Body of pancreas (tissue), 4 donors: ENCODE results near the gene PTPRH. TPM values are rescaled to one million over a fixed set of nuclear protein-coding genes. Genes with fewer than 3 reads are reported as not detected.

ENCODE experiments used
- ATAC-seq: fragments of 150-250 bp; one replicate; pipeline ENCODE4 v1.9.1; 2016
- DNase-seq, 4 donors: peaks; one replicate each; pipeline ENCODE4 v3.0.0-alpha.2; 2019
- H3K27ac ChIP-seq, 4 donors: fragments of 200-600 bp; sonication (generic); 1 replicate in 3 of 4; 2 replicates in 1 of 4; pipeline versions ENCODE4 v1.5.1 to v1.6.1; 2016 to 2019; ENCODE audit warnings: mild to moderate bottlenecking in 1 of 4, mixed read lengths in 1 of 4, moderate library complexity in 1 of 4
- H3K27me3 ChIP-seq, 2 donors: fragments of 200-600 bp; sonication (generic); one replicate each; pipeline ENCODE4 v1.6.0; 2016; ENCODE audit warnings: mild to moderate bottlenecking in 1 of 2
- H3K36me3 ChIP-seq, 2 donors: fragments of 200-600 bp; sonication (generic); replicated peaks in 1 of 2; 2 replicates each; pipeline ENCODE4 v1.5.1; 2016; ENCODE audit warnings: low read depth in 2 of 2; ENCODE audit not compliant: insufficient read depth in 1 of 2
- H3K4me1 ChIP-seq: fragments of 200-600 bp; sonication (generic); one replicate; pipeline ENCODE4 v1.6.0; 2016
- H3K4me3 ChIP-seq, 2 donors: fragments of 200-600 bp; sonication (generic); 1 replicate in 1 of 2; 2 replicates in 1 of 2; pipeline ENCODE4 v1.5.1; 2016 to 2019
- H3K9me3 ChIP-seq, 3 donors: fragments of 200-600 bp; sonication (generic); 1 replicate in 2 of 3; 2 replicates in 1 of 3; pipeline ENCODE4 v1.5.1; 2016
- CTCF ChIP-seq, 7 experiments: fragments of 450-650 bp in 4 of 7; fragments of 200-600 bp in 3 of 7; sonication (generic) in 3 of 7; IDR thresholded peaks; one replicate each; pipeline ENCODE4 v1.5.1; 2016 to 2019; ENCODE audit warnings: antibody characterized with exemption in 7 of 7
- POLR2A ChIP-seq, 3 donors: fragments of 450-650 bp; IDR thresholded peaks; one replicate each; pipeline ENCODE4 v1.6.1; 2016; ENCODE audit warnings: antibody characterized with exemption in 3 of 3, mild to moderate bottlenecking in 2 of 3
- WGBS, 2 donors: methylation state at CpG; one replicate each; pipeline ENCODE4 v1.1.5; 2017; 5-methylcytosine and 5-hydroxymethylcytosine counted together
- intact Hi-C: fragments of 100-400 bp; cut with DNase I; formaldehyde crosslinking; loops from one replicate; pipeline ENCODE4 v1.15.1; 2023
- total RNA-seq, 2 donors: library from RNA; depleted of rRNA; stranded (reverse); fragments of >200 nt; gene quantifications; one replicate each; pipeline ENCODE4 v1.1.0, GENCODE V29; 2016

Gene PTPRH
- total RNA-seq, 2 donors from 2014 or later = 14.8 to 15.8 TPM

GRCh38 chr19:55240713-55241020 is 31.4 kb upstream of the PTPRH start:
- H3K27ac ChIP-seq = no peak overlapping the region
- WGBS, 2 donors = 87 to 93% methylated on average over 5 to 6 of the region's 6 CpGs
- H3K4me1 ChIP-seq = no peaks in the 10 kb centered on the region
- no peak for ATAC-seq
- no peaks in the 10 kb centered on the region for H3K27me3 ChIP-seq
- no peaks in the 10 kb centered on the region for H3K9me3 ChIP-seq
- TF ChIP-seq CTCF (IDR thresholded peaks at IDR 0.05) (no peak), POLR2A (IDR thresholded peaks at IDR 0.05) (no peak)
- H3K36me3 ChIP-seq = peaks cover 37 to 55% of the 10 kb centered on the region in 2 donors
- no peak for DNase-seq
- intact Hi-C loops = no loop called here
- H3K4me3 ChIP-seq = no peak overlapping the region

GRCh38 chr19:55239004-55239403 is 29.7 kb upstream of the PTPRH start:
- Histone ChIP-seq H3K27ac (no peak overlapping the region), H3K9me3 (no peaks in the 10 kb centered on the region), H3K4me3 (no peak overlapping the region), H3K36me3 (peaks cover 30 to 49% of the 10 kb centered on the region in 2 donors), H3K27me3 (no peaks in the 10 kb centered on the region), H3K4me1 (no peaks in the 10 kb centered on the region)
- ATAC-seq (no peak), DNase-seq (no peak)
- intact Hi-C loops = no loop called here
- 90 to 94% methylated on average over 5 to 12 of the region's 12 CpGs for WGBS, 2 donors
- TF ChIP-seq POLR2A (IDR thresholded peaks at IDR 0.05) (no peak), CTCF (IDR thresholded peaks at IDR 0.05) (no peak)

- Histone ChIP-seq H3K9me3 (no peaks in the 10 kb centered on the region), H3K36me3 (peaks cover 30 to 49% of the 10 kb centered on the region in 2 donors), H3K27ac (no peak overlapping the region), H3K27me3 (no peaks in the 10 kb centered on the region), H3K4me1 (no peaks in the 10 kb centered on the region), H3K4me3 (no peak overlapping the region)
- no peak for DNase-seq
- intact Hi-C loops = no loop called here
- 97 to 98% methylated on average over 6 to 7 of the region's 8 CpGs for WGBS, 2 donors
- no peak for ATAC-seq
- TF ChIP-seq CTCF (IDR thresholded peaks at IDR 0.05) (no peak), POLR2A (IDR thresholded peaks at IDR 0.05) (no peak)
These were observed 28.7 kb upstream of the PTPRH start for GRCh38 chr19:55238030-55238429.

- no peak overlapping the region for H3K27ac ChIP-seq
- H3K4me1 ChIP-seq = no peaks in the 10 kb centered on the region
- TF ChIP-seq POLR2A (IDR thresholded peaks at IDR 0.05) (no peak), CTCF (IDR thresholded peaks at IDR 0.05) (no peak)
- peaks cover 4 to 39% of the 10 kb centered on the region in 2 donors for H3K36me3 ChIP-seq
- H3K27me3 ChIP-seq = no peaks in the 10 kb centered on the region
- no peak overlapping the region for H3K4me3 ChIP-seq
- WGBS, 2 donors = 78 to 80% methylated on average over 5 of the region's 5 CpGs
- DNase-seq = no peak
- intact Hi-C loops = no loop called here
- no peak for ATAC-seq
- H3K9me3 ChIP-seq = no peaks in the 10 kb centered on the region
These were observed 23.7 kb upstream of the PTPRH start for GRCh38 chr19:55232986-55233385.

- no peak overlapping the region for H3K27ac ChIP-seq
- H3K27me3 ChIP-seq = no peaks in the 10 kb centered on the region
- no peaks in the 10 kb centered on the region for H3K9me3 ChIP-seq
- 64 to 87% methylated on average over 2 to 12 of the region's 12 CpGs for WGBS, 2 donors
- no peak for ATAC-seq
- intact Hi-C loops = no loop called here
- DNase-seq = no peak
- no peaks in the 10 kb centered on the region for H3K4me1 ChIP-seq
- no peak for TF ChIP-seq POLR2A (IDR thresholded peaks at IDR 0.05)
- TF ChIP-seq CTCF (IDR thresholded peaks at IDR 0.05) = no peak
- H3K4me3 ChIP-seq = no peak overlapping the region
- H3K36me3 ChIP-seq = peaks cover 4 to 33% of the 10 kb centered on the region in 2 donors
These were observed 22.9 kb upstream of the PTPRH start for GRCh38 chr19:55232286-55232602.
